HepG2 (cell line): ENCODE results near the gene VEZT. TPM values are rescaled to one million over a fixed set of nuclear protein-coding genes. Genes with fewer than 3 reads are reported as not detected.
"Not testable (repeated sequence)": the region's sequence is repeated elsewhere in the genome, so short reads cannot be mapped to it uniquely, and the experiment has no call there.

Source experiments
- ATAC-seq: fragments of 200-7000 bp; cut with Tn5 transposase; 3 replicates; pipeline ENCODE4 v1.9.1; 2020; ENCODE audit warnings: mild to moderate bottlenecking, moderate library complexity
- BruUV-seq: library from RNA; stranded (reverse); fragments of 400-500 nt; replicated peaks from 2 replicates; lab custom pipeline; 2021; lab: Mats Ljungman, UMichigan
- CTCF ChIA-PET: fragments of 300-600 bp; formaldehyde crosslinking; extraction: SDS; loops from one replicate; lab custom pipeline; 2021; ENCODE audit warnings: low total read pairs, inconsistent platforms, low intra/inter-chr PET ratio; lab: Yijun Ruan, JAX
- POLR2A ChIA-PET: fragments of 350-600 bp; sonication (Branson Sonifier 250); formaldehyde crosslinking; loops from one replicate; lab custom pipeline; 2020; ENCODE audit warnings: antibody characterized with exemption, inconsistent platforms; lab: Yijun Ruan, JAX
- DNase-seq: peaks from one replicate; pipeline ENCODE4 v3.0.0-alpha.2; 2015; ENCODE audit warnings: low spot score
- FAIRE-seq: peaks from 3 replicates; lab custom pipeline; 2011; peaks lifted over from hg19 to GRCh38; lab: Jason Lieb, UNC
- H2AFZ ChIP-seq: one replicate; pipeline ENCODE4 v1.6.1; 2011; ENCODE audit warnings: low read length, inconsistent platforms
- H3K27ac ChIP-seq: fragments of 300-600 bp; 3 replicates; pipeline ENCODE4 v1.8.0; 2011; ENCODE audit warnings: mixed run types, mild to moderate bottlenecking, mixed read lengths, low read length, inconsistent platforms; ENCODE audit not compliant: insufficient read depth; ENCODE audit errors: extremely low read length
- H3K27me3 ChIP-seq, 2 experiments: fragments of 200-600 bp in 1 of 2; 2 replicates in 1 of 2; 3 replicates in 1 of 2; pipeline versions ENCODE4 v1.6.0 to v1.8.0; 2011; ENCODE audit warnings: low read length in 2 of 2, mild to moderate bottlenecking in 2 of 2, moderate library complexity in 2 of 2, inconsistent platforms in 1 of 2; ENCODE audit not compliant: insufficient read depth in 2 of 2, control insufficient read depth in 1 of 2
- H3K36me3 ChIP-seq, 2 experiments: fragments of 200-600 bp in 1 of 2; replicated peaks in 1 of 2; 2 replicates in 1 of 2; 3 replicates in 1 of 2; pipeline versions ENCODE4 v1.5.1 to v1.8.0; 2011; ENCODE audit warnings: low read length in 2 of 2, inconsistent platforms in 1 of 2; ENCODE audit not compliant: insufficient read depth in 2 of 2, control insufficient read depth in 1 of 2
- H3K4me1 ChIP-seq: 2 replicates; pipeline ENCODE4 v1.5.1; 2012; ENCODE audit warnings: low read length, inconsistent platforms; ENCODE audit not compliant: insufficient read depth
- H3K4me2 ChIP-seq: 2 replicates; pipeline ENCODE4 v1.6.0; 2011; ENCODE audit warnings: low read depth, low read length, inconsistent platforms
- H3K4me3 ChIP-seq, 3 experiments: fragments of 200-600 bp in 1 of 3; sonication (generic), shearing (Covaris generic) in 1 of 3; replicated peaks in 1 of 3; 2 replicates each; pipeline ENCODE4 v1.5.1; 2011 to 2016; ENCODE audit warnings: low read length in 3 of 3, inconsistent platforms in 2 of 3, low read depth in 2 of 3, mild to moderate bottlenecking in 2 of 3, control low read depth in 1 of 3, mixed read lengths in 1 of 3; ENCODE audit not compliant: insufficient read depth in 1 of 3
- H3K79me2 ChIP-seq: one replicate; pipeline ENCODE4 v1.6.1; 2011; ENCODE audit warnings: low read length, inconsistent platforms; ENCODE audit not compliant: insufficient read depth
- H3K9ac ChIP-seq: 2 replicates; pipeline ENCODE4 v1.6.0; 2011; ENCODE audit warnings: mild to moderate bottlenecking, low read depth, low read length, inconsistent platforms; ENCODE audit not compliant: insufficient read depth
- H3K9me3 ChIP-seq: 2 replicates; pipeline ENCODE4 v1.5.1; 2012; ENCODE audit warnings: mild to moderate bottlenecking, low read length
- H4K20me1 ChIP-seq: 2 replicates; pipeline ENCODE4 v1.6.0; 2011; ENCODE audit warnings: inconsistent platforms, mild to moderate bottlenecking, low read length, moderate library complexity; ENCODE audit not compliant: insufficient read depth
- BCL3 ChIP-seq: sonication (generic); formaldehyde crosslinking; IDR thresholded peaks from 2 replicates; pipeline ENCODE4 v1.5.1; 2020; ENCODE audit warnings: mild to moderate bottlenecking, missing genetic modification reagents, moderate library complexity
- GATAD2A ChIP-seq: IDR thresholded peaks from 2 replicates; pipeline ENCODE4 v1.6.1; 2016
- SP4 ChIP-seq: sonication (generic); formaldehyde crosslinking; IDR thresholded peaks from 2 replicates; pipeline ENCODE4 v1.8.1; 2023; ENCODE audit warnings: mild to moderate bottlenecking, missing genetic modification reagents
- ZNF326 ChIP-seq: sonication (generic); formaldehyde crosslinking; IDR thresholded peaks from 2 replicates; pipeline ENCODE4 v1.4.0; 2020; ENCODE audit warnings: missing genetic modification reagents, borderline replicate concordance
- WGBS: methylation state at CpG from one replicate; pipeline ENCODE4 v1.1.6; 2017; ENCODE audit warnings: low lambda C conversion rate; 5-methylcytosine and 5-hydroxymethylcytosine counted together
- in situ Hi-C: cut with HindIII; loops from 2 replicates; pipeline ENCODE4 v1.10.0; 2017; ENCODE audit warnings: low pct_unique_long_range_greater_than_20kb; ENCODE audit not compliant: extremely low pct_ligation_motif_present
- intact Hi-C: fragments of 100-400 bp; cut with micrococcal nuclease; formaldehyde crosslinking; loops from one replicate; pipeline ENCODE4 v1.10.0; 2022; ENCODE audit not compliant: unreplicated experiment
- polyA plus RNA-seq, 8 experiments: library from polyadenylated mRNA; depleted of rRNA in 3 of 8; stranded (reverse) in 7 of 8; unstranded in 1 of 8; fragments of >200 nt; fragmentation: Illumina TruSeq in 4 of 8; extraction: Trizol in 4 of 8; gene quantifications; 2 replicates each; pipeline versions ENCODE4 v1.2.1 to v1.2.3, GENCODE V29; 2011 to 2016; ENCODE audit warnings: low read depth in 4 of 8, missing spikeins in 1 of 8, mixed read lengths in 1 of 8; ENCODE audit not compliant: insufficient read depth in 1 of 8
- total RNA-seq, 5 experiments: library from RNA; depleted of rRNA; stranded (reverse); fragments of >200 nt; fragmentation: Illumina TruSeq; extraction: Trizol; gene quantifications; 2 replicates each; pipeline ENCODE4 v1.2.3, GENCODE V29; 2016; ENCODE audit warnings: low read depth in 1 of 5

Gene VEZT
- total and polyA plus RNA-seq, 2 of the 13 experiments (the other 11 are each of a cell fraction or from before 2014, with no cell fraction given): 35.5 to 51.6 TPM

- H3K36me3 ChIP-seq, H3K9me3 ChIP-seq, H2AFZ ChIP-seq, H3K4me2 ChIP-seq, CTCF ChIA-PET, ATAC-seq, H3K79me2 ChIP-seq, intact Hi-C loops, H3K9ac ChIP-seq, BruUV-seq, H3K4me3 ChIP-seq, POLR2A ChIA-PET, H3K27ac ChIP-seq, FAIRE-seq, DNase-seq, H4K20me1 ChIP-seq, in situ Hi-C loops: not testable (repeated sequence)
- peaks cover 30% of the 10 kb centered on the region for H3K4me1 ChIP-seq
- 69% methylated on average over 7 of the region's 7 CpGs for WGBS
- H3K27me3 ChIP-seq: peaks cover 0 to 18% of the 10 kb centered on the region in 2 experiments; a peak in 2 of 5 replicates
Measured at GRCh38 chr12:95324246-95324645, 106.6 kb downstream of the VEZT start.

- 91% methylated on average over 4 of the region's 4 CpGs for WGBS
- H3K27ac ChIP-seq: no peak overlapping the region
- no peaks in the 10 kb centered on the region for H3K36me3 ChIP-seq
- CTCF ChIA-PET: no interaction called here
- no peaks in the 10 kb centered on the region for H3K79me2 ChIP-seq
- no peak for DNase-seq
- no peak for FAIRE-seq
- no peaks in the 10 kb centered on the region for H3K9me3 ChIP-seq
- BruUV-seq: no TSS peak
- in situ Hi-C loops: no loop called here
- ATAC-seq: no peak
- no peak overlapping the region for H2AFZ ChIP-seq
- H3K4me2 ChIP-seq: no peak overlapping the region
- TF ChIP-seq ZNF326 (CRISPR knock-in tag): no peak
- TF ChIP-seq SP4 (CRISPR knock-in tag): no peak
- TF ChIP-seq GATAD2A (CRISPR knock-in tag): no peak
- no peak for TF ChIP-seq BCL3
- H3K4me1 ChIP-seq: peaks cover 18% of the 10 kb centered on the region
- no peaks in the 10 kb centered on the region for H4K20me1 ChIP-seq
- H3K4me3 ChIP-seq: no peak overlapping the region
- no peak overlapping the region for H3K9ac ChIP-seq
- intact Hi-C loops: no loop called here
- peaks cover 0 to 8% of the 10 kb centered on the region in 2 experiments; a peak in 2 of 5 replicates for H3K27me3 ChIP-seq
- POLR2A ChIA-PET: no interaction called here
Measured at GRCh38 chr12:95325501-95325900, 107.9 kb downstream of the VEZT start.
